ENCODE measurements around the gene TERT.

The TERT gene

DNA sequence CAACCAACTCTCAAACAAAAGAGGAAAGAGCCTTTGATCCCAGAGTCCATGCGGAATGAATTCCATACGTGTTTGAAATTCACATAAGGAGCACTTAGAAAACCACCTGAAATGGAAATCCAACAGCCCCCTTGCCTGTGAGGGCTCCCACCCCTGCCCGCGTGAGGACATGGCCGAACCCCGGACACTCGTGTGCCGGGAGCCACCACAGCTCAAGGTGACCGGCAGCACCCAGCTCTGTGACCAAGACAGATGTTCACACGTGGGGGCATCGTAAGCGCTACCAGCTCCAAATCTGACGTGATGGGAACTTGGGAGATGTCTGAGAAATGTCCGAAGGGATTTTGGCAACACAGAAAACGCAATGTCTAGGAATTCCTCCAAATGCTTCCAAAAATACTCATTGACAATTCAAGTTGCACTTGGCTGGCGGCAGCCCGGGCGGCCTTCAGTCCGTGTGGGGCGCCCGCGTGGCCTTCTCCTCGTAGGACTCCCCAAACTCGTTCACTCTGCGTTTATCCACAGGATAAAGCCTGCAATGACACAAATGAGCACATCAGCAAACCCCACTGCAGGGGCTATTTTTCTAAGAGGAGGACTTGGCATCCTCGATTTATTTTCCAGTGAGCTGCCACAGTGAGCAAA lies 23.2 kb upstream of the TERT start:
- DNase-seq, result no peak

DNA sequence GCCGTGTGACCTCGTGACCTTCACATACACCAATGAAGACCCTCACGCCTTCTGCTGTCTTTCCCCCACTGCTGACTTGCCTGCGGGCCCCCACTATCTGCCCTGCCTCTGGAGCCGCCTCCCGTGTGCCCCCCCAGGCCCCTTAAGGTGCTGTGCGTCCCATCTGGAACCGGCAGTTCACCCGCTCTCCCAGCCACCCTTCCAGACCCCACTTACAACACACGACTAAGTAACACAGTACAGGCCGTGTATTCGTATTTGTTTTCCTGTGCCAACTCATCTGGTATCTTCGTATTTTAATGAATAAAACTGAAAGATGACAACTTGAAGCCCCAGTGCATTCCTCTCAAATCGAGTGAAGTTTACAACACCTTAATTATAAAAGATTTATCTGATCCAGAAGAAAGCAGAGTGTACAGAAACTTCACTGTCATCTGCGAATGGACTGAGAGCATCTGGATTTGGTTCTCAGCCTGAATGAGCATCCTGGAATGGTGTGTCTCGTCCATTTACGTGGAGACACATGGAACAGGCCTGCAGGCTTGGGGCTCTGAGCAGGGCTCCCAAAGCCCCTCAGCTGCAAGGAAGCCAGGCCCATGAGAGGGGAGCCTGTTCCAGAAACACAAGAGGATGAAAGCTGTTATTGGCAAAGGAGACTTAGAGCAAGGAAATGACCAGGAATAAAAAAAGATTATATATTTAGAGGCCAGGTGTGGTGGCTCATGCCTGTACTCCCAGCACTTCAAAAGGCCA lies 21.9 kb upstream of the TERT start:
- no peak for DNase-seq

GRCh38 chr5:1315709-1316587 lies 21.1 kb upstream of the TERT start:
- no peak for DNase-seq

DNA sequence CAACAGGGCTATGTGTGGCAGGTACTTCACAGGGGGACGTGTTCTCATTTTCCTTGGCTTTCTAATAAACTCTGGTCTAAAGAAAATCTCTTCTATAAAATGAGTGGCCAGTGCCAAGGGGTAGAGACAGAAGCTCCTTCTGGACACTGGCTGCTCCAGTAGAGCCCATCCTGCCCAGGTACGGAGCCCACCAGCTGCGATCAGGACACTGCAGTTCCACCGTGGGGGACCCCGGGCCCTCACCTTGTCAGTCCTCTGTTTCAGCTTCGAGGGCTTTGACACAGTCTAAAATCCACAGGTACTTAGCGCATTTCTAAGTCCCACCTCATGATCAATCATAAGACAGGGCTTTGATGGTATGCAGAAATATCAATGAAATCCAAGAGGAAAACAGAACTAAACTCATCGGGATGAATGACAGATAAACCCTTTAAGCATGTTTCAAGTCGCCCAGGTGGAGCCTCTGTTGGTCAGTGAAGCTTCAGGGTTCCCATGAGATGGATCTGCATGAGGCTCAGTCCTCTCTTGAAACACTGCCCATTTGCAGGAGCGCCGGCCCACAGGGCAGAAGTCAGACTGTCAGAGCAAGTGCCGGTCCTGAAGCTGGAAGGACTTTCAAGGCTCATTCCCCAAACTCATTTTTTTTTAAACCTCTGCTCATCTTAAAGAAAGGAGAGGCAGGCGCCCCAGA lies 20.3 kb upstream of the TERT start:
- no peak for DNase-seq

- no peak for DNase-seq
Measured at GRCh38 chr5:1314564-1314982, 19.7 kb upstream of the TERT start.

DNA sequence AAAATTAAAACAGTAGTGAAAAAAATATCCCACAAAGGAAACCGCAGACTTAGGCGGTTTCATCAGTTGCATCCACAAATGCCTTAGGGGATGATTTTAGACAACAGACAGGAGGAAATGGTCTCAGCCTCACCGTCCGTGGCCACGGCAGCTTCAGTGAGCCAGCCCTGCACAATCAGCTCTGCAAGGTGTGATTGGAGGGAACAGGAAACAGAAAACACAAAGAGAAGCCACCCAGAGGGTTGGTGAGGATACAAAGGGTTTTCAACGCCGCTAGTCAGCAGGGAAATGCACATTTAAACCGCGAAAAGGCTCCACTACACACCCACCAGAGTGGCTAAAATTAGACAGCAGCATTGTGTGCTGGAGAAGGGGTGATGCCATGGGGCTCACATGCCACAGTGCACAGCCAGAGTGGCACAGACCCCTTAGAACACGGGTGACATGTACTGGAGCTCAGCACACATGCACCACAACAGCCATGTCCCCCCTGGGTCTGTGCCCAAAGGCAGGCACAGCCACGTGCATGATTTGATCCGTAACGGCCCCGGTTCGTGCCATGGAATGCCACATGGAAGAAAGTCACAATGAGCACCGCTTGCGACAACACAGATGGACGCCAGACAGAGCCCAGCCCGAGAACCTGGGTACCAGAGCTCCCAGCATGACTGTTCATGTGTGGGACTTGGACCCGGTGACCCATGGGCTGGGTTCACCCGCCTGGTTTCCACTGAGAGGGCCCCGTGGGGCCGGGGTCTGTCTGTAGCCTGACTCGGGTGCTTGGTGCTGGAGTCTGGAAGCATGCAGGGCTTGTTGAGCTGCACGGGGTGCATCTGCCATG lies 18.3 kb upstream of the TERT start:
- DNase-seq, result no peak

GRCh38 chr5:1312206-1312605 lies 17.3 kb upstream of the TERT start:
- no peak for DNase-seq

GRCh38 chr5:1311439-1312055 lies 16.7 kb upstream of the TERT start:
- no peak for DNase-seq

- DNase-seq, result no peak
Measured at GRCh38 chr5:1310118-1310517, 15.2 kb upstream of the TERT start.

- no peak for DNase-seq
Measured at GRCh38 chr5:1304033-1304432, 9.2 kb upstream of the TERT start.

DNA sequence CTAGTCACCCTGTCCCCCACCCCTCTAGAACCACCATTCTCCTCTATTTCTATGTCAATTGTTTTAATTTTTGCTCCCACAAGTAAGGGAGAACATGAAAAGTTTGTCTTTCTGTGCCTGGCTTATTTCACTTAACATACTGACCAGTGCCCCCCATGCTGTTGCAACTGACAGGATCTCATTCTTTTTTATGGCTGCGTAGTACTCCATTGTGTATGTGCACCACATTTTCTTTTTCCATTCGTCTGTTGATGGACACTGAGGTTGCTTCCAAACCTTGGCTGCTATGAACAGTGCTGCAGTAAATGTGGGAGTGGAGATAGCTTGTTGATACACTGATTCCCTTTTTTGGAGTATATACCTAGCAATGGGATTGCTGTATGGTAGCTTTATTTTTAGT lies 7.4 kb upstream of the TERT start:
- no peak for DNase-seq

- DNase-seq, result no peak
Measured at GRCh38 chr5:1300581-1301083, 5.8 kb upstream of the TERT start.

GRCh38 chr5:1299961-1300360 lies 5.1 kb upstream of the TERT start:
- no peak for DNase-seq

- no peak for DNase-seq
Measured at GRCh38 chr5:1299511-1299850, 4.6 kb upstream of the TERT start.

GRCh38 chr5:1298723-1299510 lies 4.0 kb upstream of the TERT start:
- no peak for DNase-seq

GRCh38 chr5:1298067-1298551 lies 3.2 kb upstream of the TERT start:
- no peak for DNase-seq

DNA sequence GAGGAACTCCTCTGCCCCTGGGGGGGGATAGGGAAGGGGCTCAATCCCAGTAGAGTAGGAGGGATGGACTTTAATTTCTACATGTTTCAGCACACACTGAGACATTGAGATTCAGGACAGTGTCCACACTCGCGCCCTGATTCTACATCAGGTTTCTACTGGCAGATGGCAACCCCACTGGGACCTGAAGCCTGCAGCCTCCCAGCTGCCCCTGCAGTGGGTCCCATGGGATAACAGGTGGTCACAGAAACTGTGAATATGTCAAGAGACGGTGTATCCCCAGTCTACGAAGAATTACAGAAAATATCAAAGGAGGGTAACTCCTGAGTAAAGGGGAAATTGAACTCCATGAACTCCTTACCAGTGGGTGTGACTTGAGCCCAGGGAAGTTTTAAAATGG lies 2.4 kb upstream of the TERT start:
- no peak for DNase-seq

GRCh38 chr5:1295650-1296037 lies 776 bp upstream of the TERT start:
- no peak for DNase-seq

DNA sequence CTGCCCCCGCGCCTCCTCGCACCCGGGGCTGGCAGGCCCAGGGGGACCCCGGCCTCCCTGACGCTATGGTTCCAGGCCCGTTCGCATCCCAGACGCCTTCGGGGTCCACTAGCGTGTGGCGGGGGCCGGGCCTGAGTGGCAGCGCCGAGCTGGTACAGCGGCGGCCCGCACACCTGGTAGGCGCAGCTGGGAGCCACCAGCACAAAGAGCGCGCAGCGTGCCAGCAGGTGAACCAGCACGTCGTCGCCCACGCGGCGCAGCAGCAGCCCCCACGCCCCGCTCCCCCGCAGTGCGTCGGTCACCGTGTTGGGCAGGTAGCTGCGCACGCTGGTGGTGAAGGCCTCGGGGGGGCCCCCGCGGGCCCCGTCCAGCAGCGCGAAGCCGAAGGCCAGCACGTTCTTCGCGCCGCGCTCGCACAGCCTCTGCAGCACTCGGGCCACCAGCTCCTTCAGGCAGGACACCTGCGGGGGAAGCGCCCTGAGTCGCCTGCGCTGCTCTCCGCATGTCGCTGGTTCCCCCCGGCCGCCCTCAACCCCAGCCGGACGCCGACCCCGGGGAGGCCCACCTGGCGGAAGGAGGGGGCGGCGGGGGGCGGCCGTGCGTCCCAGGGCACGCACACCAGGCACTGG lies 548 bp downstream of the TERT start:
- DNase-seq, result no peak

All from NCI-H446 (cell line).